H9 (cell line): ENCODE results near the gene ABHD1. TPM values are rescaled to one million over a fixed set of nuclear protein-coding genes. Genes with fewer than 3 reads are reported as not detected.

ENCODE experiments used
- DNase-seq: peaks from one replicate; pipeline ENCODE4 v3.0.0-alpha.2; 2017
- H2AFZ ChIP-seq: one replicate; pipeline ENCODE4 v1.6.1; 2013; ENCODE audit warnings: mild to moderate bottlenecking, low read length, control low read depth, moderate library complexity
- H2AK5ac ChIP-seq: 2 replicates; pipeline ENCODE4 v1.6.1; 2013; ENCODE audit warnings: low read length, control low read depth, mixed read lengths; ENCODE audit not compliant: insufficient read length
- H2BK120ac ChIP-seq: one replicate; pipeline ENCODE4 v1.6.1; 2013; ENCODE audit warnings: low read depth, mild to moderate bottlenecking, low read length, control low read depth, inconsistent platforms; ENCODE audit not compliant: poor library complexity, severe bottlenecking
- H2BK12ac ChIP-seq: 2 replicates; pipeline ENCODE4 v1.6.1; 2013; ENCODE audit warnings: low read length, control low read depth, mixed read lengths, low read depth; ENCODE audit not compliant: insufficient read length
- H2BK15ac ChIP-seq: 2 replicates; pipeline ENCODE4 v1.6.1; 2013; ENCODE audit warnings: low read depth, low read length, control low read depth
- H2BK20ac ChIP-seq: one replicate; pipeline ENCODE4 v1.6.1; 2013; ENCODE audit warnings: low read depth, mild to moderate bottlenecking, low read length, control low read depth, inconsistent platforms; ENCODE audit not compliant: poor library complexity, severe bottlenecking
- H2BK5ac ChIP-seq: 2 replicates; pipeline ENCODE4 v1.6.1; 2013; ENCODE audit warnings: low read length, control low read depth, mixed read lengths; ENCODE audit not compliant: insufficient read length
- H3K14ac ChIP-seq: 2 replicates; pipeline ENCODE4 v1.6.1; 2013; ENCODE audit warnings: low read length, control low read depth; ENCODE audit not compliant: insufficient read depth
- H3K18ac ChIP-seq: 2 replicates; pipeline ENCODE4 v1.6.1; 2013; ENCODE audit warnings: low read depth, mild to moderate bottlenecking, mixed read lengths, low read length, control low read depth; ENCODE audit not compliant: insufficient read length
- H3K23ac ChIP-seq: 2 replicates; pipeline ENCODE4 v1.6.1; 2013; ENCODE audit warnings: low read length, control low read depth, mixed read lengths, low read depth; ENCODE audit not compliant: insufficient read length
- H3K23me2 ChIP-seq: 2 replicates; pipeline ENCODE4 v1.6.1; 2013; ENCODE audit warnings: low read depth, mild to moderate bottlenecking, mixed read lengths, low read length, control low read depth; ENCODE audit not compliant: insufficient read length, poor library complexity, severe bottlenecking
- H3K27ac ChIP-seq: 2 replicates; pipeline ENCODE4 v1.5.1; 2013; ENCODE audit warnings: low read length, control low read depth, mixed read lengths, low read depth; ENCODE audit not compliant: insufficient read length
- H3K27me3 ChIP-seq: 2 replicates; pipeline ENCODE4 v1.6.1; 2013; ENCODE audit warnings: low read length, control low read depth, inconsistent platforms; ENCODE audit not compliant: insufficient read depth
- H3K4ac ChIP-seq: 2 replicates; pipeline ENCODE4 v1.6.1; 2013; ENCODE audit warnings: low read depth, mild to moderate bottlenecking, control low read depth, inconsistent platforms, low read length, moderate library complexity
- H3K4me1 ChIP-seq: 2 replicates; pipeline ENCODE4 v1.6.1; 2013; ENCODE audit warnings: low read length, control low read depth, inconsistent platforms; ENCODE audit not compliant: insufficient read depth
- H3K4me2 ChIP-seq: 2 replicates; pipeline ENCODE4 v1.6.1; 2013; ENCODE audit warnings: low read length, control low read depth, mixed read lengths; ENCODE audit not compliant: insufficient read length, insufficient read depth
- H3K56ac ChIP-seq: 2 replicates; pipeline ENCODE4 v1.6.1; 2013; ENCODE audit warnings: low read depth, mild to moderate bottlenecking, mixed read lengths, low read length, control low read depth; ENCODE audit not compliant: insufficient read length
- H3K79me1 ChIP-seq: 2 replicates; pipeline ENCODE4 v1.6.1; 2013; ENCODE audit warnings: low read depth, mild to moderate bottlenecking, moderate library complexity, low read length, control low read depth, inconsistent platforms; ENCODE audit not compliant: insufficient read depth, poor library complexity, severe bottlenecking
- H3K79me2 ChIP-seq: 2 replicates; pipeline ENCODE4 v1.6.1; 2013; ENCODE audit warnings: low read length, control low read depth, inconsistent platforms; ENCODE audit not compliant: insufficient read depth
- H3K9ac ChIP-seq: 2 replicates; pipeline ENCODE4 v1.6.1; 2013; ENCODE audit warnings: low read length, control low read depth, mixed read lengths; ENCODE audit not compliant: insufficient read length; ENCODE audit errors: extremely low read depth
- H3K9me3 ChIP-seq: one replicate; pipeline ENCODE4 v1.6.1; 2013; ENCODE audit warnings: low read depth, low read length, inconsistent platforms; ENCODE audit not compliant: control insufficient read depth
- H3T11ph ChIP-seq: one replicate; pipeline ENCODE4 v1.6.1; 2013; ENCODE audit warnings: mild to moderate bottlenecking, low read length, control low read depth, inconsistent platforms
- H4K20me1 ChIP-seq: one replicate; pipeline ENCODE4 v1.6.1; 2013; ENCODE audit not compliant: control insufficient read depth, insufficient read length, insufficient read depth
- H4K5ac ChIP-seq: 2 replicates; pipeline ENCODE4 v1.6.1; 2013; ENCODE audit warnings: low read depth, mild to moderate bottlenecking, mixed read lengths, low read length, control low read depth; ENCODE audit not compliant: insufficient read length
- H4K8ac ChIP-seq: replicated peaks from 2 replicates; pipeline ENCODE4 v1.6.1; 2013; ENCODE audit warnings: low read length, control low read depth, mixed read lengths, low read depth; ENCODE audit not compliant: insufficient read length
- H4K91ac ChIP-seq: 2 replicates; pipeline ENCODE4 v1.6.1; 2013; ENCODE audit warnings: low read depth, mild to moderate bottlenecking, moderate library complexity, mixed read lengths, low read length, control low read depth; ENCODE audit not compliant: insufficient read length
- H3K27ac Mint-ChIP-seq, 3 experiments: 2 replicates in 2 of 3; 3 replicates in 1 of 3; pipeline ENCODE4 v1.8.0; 2020 to 2021; ENCODE audit warnings: mixed read lengths in 3 of 3, mild to moderate bottlenecking in 1 of 3, moderate library complexity in 1 of 3
- H3K27me3 Mint-ChIP-seq: 2 replicates; pipeline ENCODE4 v1.8.0; 2021; ENCODE audit warnings: low read depth, mild to moderate bottlenecking, moderate library complexity, mixed read lengths
- H3K36me3 Mint-ChIP-seq, 3 experiments: 2 replicates in 2 of 3; 3 replicates in 1 of 3; pipeline ENCODE4 v1.8.0; 2020 to 2021; ENCODE audit warnings: low read depth in 3 of 3, mixed read lengths in 3 of 3; ENCODE audit not compliant: insufficient read depth in 1 of 3
- H3K4me1 Mint-ChIP-seq, 2 experiments: 2 replicates each; pipeline ENCODE4 v1.8.0; 2020; ENCODE audit warnings: mixed read lengths in 2 of 2
- H3K4me3 Mint-ChIP-seq, 2 experiments: 2 replicates in 1 of 2; 3 replicates in 1 of 2; pipeline ENCODE4 v1.8.0; 2020 to 2021; ENCODE audit warnings: mild to moderate bottlenecking in 2 of 2, mixed read lengths in 2 of 2, moderate library complexity in 1 of 2
- H3K9me3 Mint-ChIP-seq, 2 experiments: 2 replicates in 1 of 2; 3 replicates in 1 of 2; pipeline ENCODE4 v1.8.0; 2020; ENCODE audit warnings: mild to moderate bottlenecking in 2 of 2, mixed read lengths in 2 of 2, moderate library complexity in 1 of 2
- WGBS: extraction: QIAGEN DNeasy Blood & Tissue Kit; methylation state at CpG from one replicate; pipeline ENCODE4 v1.1.7; 2013; ENCODE audit warnings: missing lambda C conversion rate, low lambda C conversion rate, mixed read lengths; ENCODE audit not compliant: insufficient read length; ENCODE audit errors: extremely low coverage; 5-methylcytosine and 5-hydroxymethylcytosine counted together
- total RNA-seq: library from RNA; stranded (reverse); gene quantifications from 2 replicates; pipeline ENCODE4 v1.2.1, GENCODE V29; 2021
- TF ChIP-seq, protein P1 (sequence below): fragments of 200-600 bp; sonication (generic); conservative IDR thresholded peaks from 3 replicates; pipeline ENCODE4 v1.8.0; 2021; ENCODE audit warnings: antibody characterized with exemption, mild to moderate bottlenecking

The ABHD1 gene
- total RNA-seq, 1 experiment from 2014 or later, result 0.31 TPM

DNA sequence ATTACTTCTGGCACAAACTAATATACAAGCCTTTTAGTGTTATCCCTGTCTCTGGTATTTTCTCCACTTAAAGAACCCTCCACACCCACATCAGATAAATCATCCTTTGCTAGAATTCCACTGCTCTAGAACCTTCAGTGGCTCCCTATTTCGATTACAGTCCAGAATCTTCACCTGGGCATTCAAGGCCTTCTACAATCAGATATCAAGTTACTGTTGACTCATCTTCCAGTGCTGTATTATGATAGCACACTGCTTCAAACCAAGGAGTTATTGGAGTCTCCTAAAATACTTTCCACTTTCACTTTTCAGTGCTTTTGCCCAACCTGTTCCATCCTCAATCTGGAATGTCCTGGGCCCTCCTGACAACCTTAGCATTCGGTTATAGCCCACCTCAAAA is 8.1 kb upstream of the ABHD1 start:
- no peak for DNase-seq

More for the DNA sequence above, 8.1 kb upstream of the ABHD1 start:
- Mint-ChIP-seq H3K4me3 (no peak overlapping the region), H3K9me3 (no peaks in the 10 kb centered on the region; a peak in 1 of 5 replicates), H3K4me1 (peaks cover 8 to 16% of the 10 kb centered on the region in 2 experiments), H3K27ac (no peak overlapping the region), H3K36me3 (no peaks in the 10 kb centered on the region; a peak in 3 of 7 replicates), H3K27me3 (peaks cover 37% of the 10 kb centered on the region)
- TF ChIP-seq, protein P1, sequence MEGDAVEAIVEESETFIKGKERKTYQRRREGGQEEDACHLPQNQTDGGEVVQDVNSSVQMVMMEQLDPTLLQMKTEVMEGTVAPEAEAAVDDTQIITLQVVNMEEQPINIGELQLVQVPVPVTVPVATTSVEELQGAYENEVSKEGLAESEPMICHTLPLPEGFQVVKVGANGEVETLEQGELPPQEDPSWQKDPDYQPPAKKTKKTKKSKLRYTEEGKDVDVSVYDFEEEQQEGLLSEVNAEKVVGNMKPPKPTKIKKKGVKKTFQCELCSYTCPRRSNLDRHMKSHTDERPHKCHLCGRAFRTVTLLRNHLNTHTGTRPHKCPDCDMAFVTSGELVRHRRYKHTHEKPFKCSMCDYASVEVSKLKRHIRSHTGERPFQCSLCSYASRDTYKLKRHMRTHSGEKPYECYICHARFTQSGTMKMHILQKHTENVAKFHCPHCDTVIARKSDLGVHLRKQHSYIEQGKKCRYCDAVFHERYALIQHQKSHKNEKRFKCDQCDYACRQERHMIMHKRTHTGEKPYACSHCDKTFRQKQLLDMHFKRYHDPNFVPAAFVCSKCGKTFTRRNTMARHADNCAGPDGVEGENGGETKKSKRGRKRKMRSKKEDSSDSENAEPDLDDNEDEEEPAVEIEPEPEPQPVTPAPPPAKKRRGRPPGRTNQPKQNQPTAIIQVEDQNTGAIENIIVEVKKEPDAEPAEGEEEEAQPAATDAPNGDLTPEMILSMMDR, result no peak
- Histone ChIP-seq H4K8ac (no peak overlapping the region), H2AFZ (no peak overlapping the region), H3K9ac (no peak overlapping the region), H3K14ac (no peak overlapping the region), H2BK12ac (no peak overlapping the region), H3K79me1 (no peaks in the 10 kb centered on the region), H3K56ac (no peak overlapping the region), H2BK15ac (no peak overlapping the region), H3K4me2 (no peak overlapping the region), H3K23ac (no peak overlapping the region), H3K27me3 (peaks cover 7% of the 10 kb centered on the region; the same call in 1 of the 2 replicates), H4K91ac (no peak overlapping the region), H2AK5ac (no peak overlapping the region), H3K4ac (no peak overlapping the region), H3K23me2 (peaks cover 8% of the 10 kb centered on the region), H3K4me1 (peaks cover 2% of the 10 kb centered on the region), H2BK120ac (no peak overlapping the region), H3K18ac (no peak overlapping the region), H4K5ac (no peak overlapping the region), H2BK20ac (no peak overlapping the region), H4K20me1 (no peaks in the 10 kb centered on the region), H3K27ac (no peak overlapping the region), H3T11ph (no peak overlapping the region), H3K79me2 (no peaks in the 10 kb centered on the region), H2BK5ac (no peak overlapping the region), H3K9me3 (no peaks in the 10 kb centered on the region)
- no CpG with 5 or more reads among the region's 2 CpGs for WGBS
